Measurements from ENCODE around the gene GCK.

- TF ChIP-seq TOX (CRISPR knock-in tag; IDR thresholded peaks at IDR 0.05; ENCODE audit: borderline replicate concordance) (no peak), OSR1 (CRISPR knock-in tag; IDR thresholded peaks at IDR 0.05) (no peak), CREB5 (CRISPR knock-in tag; IDR thresholded peaks at IDR 0.05; ENCODE audit: low read depth) (no peak), CSRNP3 (CRISPR knock-in tag; IDR thresholded peaks at IDR 0.05) (no peak), POU6F1 (CRISPR knock-in tag; IDR thresholded peaks at IDR 0.05; ENCODE audit: borderline replicate concordance, low read depth) (no peak), ZNF8 (CRISPR knock-in tag; IDR thresholded peaks at IDR 0.05) (no peak), RARB (CRISPR knock-in tag; IDR thresholded peaks at IDR 0.05) (no peak), PATZ1 (CRISPR knock-in tag; IDR thresholded peaks at IDR 0.05; ENCODE audit: borderline replicate concordance) (no peak), ZC3H10 (CRISPR knock-in tag; IDR thresholded peaks at IDR 0.05) (no peak), CSDC2 (CRISPR knock-in tag; IDR thresholded peaks at IDR 0.05) (no peak), ZNF70 (CRISPR knock-in tag; IDR thresholded peaks at IDR 0.05) (no peak)
Measured at GRCh38 chr7:44221231-44221791, 32.1 kb upstream of the GCK start.
